ENCODE measurements around the gene GOLGA8S. TPM values are rescaled to one million over a fixed set of nuclear protein-coding genes. Genes with fewer than 3 reads are reported as not detected.
"Not testable (repeated sequence)": the region's sequence is repeated elsewhere in the genome, so short reads cannot be mapped to it uniquely, and the experiment has no call there.

Gene GOLGA8S, protein sequence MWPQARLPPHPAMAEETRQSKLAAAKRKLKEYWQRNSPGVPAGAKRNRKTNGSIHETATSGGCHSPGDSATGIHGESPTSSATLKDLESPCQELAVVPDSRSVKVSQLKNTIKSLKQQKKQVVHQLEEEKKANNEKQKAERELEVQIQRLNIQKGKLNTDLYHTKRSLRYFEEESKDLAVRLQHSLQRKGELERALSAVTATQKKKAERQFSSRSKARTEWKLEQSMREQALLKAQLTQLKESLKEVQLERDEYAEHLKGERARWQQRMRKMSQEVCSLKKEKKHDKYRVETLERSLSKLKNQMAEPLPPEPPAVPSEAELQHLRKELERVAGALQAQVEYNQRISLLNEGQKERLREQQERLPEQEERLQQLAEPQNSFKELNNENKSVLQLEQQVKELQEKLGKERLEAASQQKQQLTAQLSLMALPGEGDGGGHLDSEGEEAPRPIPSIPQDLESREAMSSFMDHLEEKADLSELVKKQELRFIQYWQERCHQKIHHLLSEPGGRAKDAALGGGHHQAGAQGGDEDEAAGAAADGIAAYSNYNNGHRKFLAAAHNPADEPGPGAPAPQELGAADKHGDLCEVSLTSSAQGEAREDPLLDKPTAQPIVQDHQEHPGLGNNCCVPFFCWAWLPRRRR
- under 1 TPM in 1 of 3 donors, not detected in 2; 0.07 TPM for polyA plus RNA-seq

DNA sequence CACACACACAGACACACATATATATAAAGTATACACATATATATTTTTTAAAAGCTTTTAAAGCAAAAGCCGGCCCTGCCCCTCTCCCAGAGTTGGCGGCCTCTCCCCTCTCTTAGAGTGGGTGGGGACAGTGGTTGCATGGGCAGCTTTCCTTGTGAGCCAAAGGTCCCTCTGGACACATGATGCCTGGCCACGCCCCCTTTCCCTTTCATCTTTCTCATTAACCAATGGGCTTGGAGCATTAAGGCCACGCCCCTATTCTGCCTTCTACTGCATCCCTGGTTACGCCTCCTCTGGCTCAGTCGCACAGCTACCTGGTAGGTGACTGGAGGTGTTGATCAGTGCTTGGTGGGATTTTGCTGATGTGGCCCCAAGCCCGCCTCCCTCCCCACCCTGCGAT, at the start of gene GOLGA8S:
TSS of gene GOLGA8S (plus strand) at position 301 of the 400 bp plus-strand sequence. CDS start at position 363, 62 bp downstream.
- not testable (repeated sequence) for H3K27me3 Mint-ChIP-seq (ENCODE audit: low read depth in 3 of 3); DNase-seq; H3K4me3 Mint-ChIP-seq; H3K27ac Mint-ChIP-seq; H3K4me1 Mint-ChIP-seq; H3K36me3 Mint-ChIP-seq; H3K9me3 Mint-ChIP-seq

DNA sequence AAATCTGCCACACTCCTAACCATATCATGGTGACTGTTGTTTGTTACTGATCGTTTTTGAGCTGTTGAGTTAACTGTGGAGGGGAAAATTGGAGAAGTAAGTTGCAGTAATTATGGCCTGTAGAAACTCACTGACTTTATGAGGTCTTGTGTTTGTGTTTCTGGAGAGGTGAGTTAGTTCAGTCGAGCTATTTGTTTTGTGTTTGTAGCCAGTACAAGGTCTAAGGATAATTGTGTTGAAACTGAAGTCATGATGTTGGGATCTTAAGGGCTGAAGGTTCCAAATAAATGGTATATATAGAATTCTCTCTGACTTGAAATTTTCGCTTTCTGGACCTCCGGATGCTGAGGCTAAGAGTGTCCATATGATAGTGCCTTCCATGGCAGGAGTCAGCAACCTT, 49.7 kb upstream of the GOLGA8S start:
- Mint-ChIP-seq H3K4me1 (peaks cover 25 to 32% of the 10 kb centered on the region in 2 donors), H3K36me3 (peaks cover 5 to 11% (median 8%) of the 10 kb centered on the region in 3 donors), H3K27ac (peak overlapping the region in 5 of 6 donors; percentile 40 to 74 (median 55)), H3K4me3 (peak overlapping the region; percentile 80 to 97 (median 86))
- DNase-seq; H3K9me3 Mint-ChIP-seq; H3K27me3 Mint-ChIP-seq (ENCODE audit: low read depth in 3 of 3): not testable (repeated sequence)

DNA sequence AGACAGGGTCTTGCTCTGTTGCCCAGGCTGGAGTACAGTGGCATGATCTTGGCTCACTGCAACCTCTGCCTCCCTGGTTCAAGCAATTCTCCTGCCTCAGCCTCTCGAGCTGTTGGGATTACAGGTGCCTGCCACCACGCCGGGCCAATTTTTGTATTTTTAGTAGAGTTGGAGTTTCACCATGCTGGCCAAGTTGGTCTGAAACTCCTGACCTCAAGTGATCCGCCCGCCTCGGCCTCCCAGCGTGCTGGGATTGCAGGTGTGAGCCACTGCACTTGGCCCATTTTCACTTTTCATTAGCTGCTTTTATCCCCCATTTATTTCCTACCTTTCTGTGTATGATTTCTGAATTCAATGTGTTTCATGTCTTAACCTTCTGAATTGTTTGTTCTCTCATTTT, 48.6 kb upstream of the GOLGA8S start:
- Mint-ChIP-seq H3K4me3 (peak overlapping the region in 3 of 5 donors; percentile 26 to 52 (median 50)), H3K27ac (peak overlapping the region in 1 of 6 donors; percentile 13), H3K36me3 (peaks cover 5 to 20% (median 8%) of the 10 kb centered on the region in 3 donors), H3K4me1 (peaks cover 25 to 32% of the 10 kb centered on the region in 2 donors)
- not testable (repeated sequence) for H3K27me3 Mint-ChIP-seq (ENCODE audit: low read depth in 3 of 3); DNase-seq; H3K9me3 Mint-ChIP-seq

DNA sequence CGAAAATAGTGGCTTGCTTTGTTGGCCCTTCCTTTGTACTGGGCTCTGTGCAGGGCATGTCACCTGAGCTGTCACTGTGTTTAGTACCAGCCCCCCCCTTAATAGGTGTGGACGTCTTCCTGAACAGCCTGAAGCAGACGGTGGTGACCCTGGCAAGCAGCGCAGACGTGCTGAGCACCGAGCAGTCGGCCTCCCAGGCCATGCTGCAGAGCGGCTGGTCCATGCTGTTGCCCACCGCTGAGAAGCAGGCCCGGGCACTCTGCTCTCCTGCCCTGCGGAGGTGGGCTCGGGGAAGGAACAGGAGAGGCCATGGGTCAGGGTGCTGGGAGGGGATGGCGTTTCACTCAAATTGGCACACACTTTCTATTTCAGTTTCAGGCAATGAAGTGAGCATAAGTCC, 43.3 kb upstream of the GOLGA8S start:
- not testable (repeated sequence) for DNase-seq; H3K9me3 Mint-ChIP-seq; H3K4me3 Mint-ChIP-seq; H3K27ac Mint-ChIP-seq; H3K27me3 Mint-ChIP-seq (ENCODE audit: low read depth in 3 of 3)
- peaks cover 5 to 23% (median 8%) of the 10 kb centered on the region in 3 donors for H3K36me3 Mint-ChIP-seq
- H3K4me1 Mint-ChIP-seq, result peaks cover 7 to 13% of the 10 kb centered on the region in 2 donors

DNA sequence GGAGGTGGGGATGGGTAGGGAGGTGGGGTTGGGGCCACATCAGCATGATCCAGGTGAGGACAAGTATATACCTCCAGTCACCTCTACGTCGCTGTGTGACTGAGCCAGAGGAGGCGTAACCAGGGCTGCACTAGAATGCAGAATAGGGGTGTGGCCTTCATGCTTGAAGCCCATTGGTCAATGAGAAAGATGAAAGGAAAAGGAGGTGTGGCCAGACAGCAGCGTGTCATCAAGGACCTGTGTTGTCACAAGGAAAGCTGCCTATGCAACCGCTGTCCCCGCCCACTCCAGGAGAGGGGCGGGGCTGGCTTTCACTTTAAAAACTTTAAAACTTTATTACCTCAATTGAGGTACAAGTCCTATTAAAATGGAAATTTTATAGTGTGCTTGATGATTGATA, 20.5 kb upstream of the GOLGA8S start, which contains the start of gene GOLGA6L26:
TSS of gene GOLGA6L26 (minus strand) at position 101 of the 400 bp plus-strand sequence. CDS start at position 40, 61 bp downstream.
- DNase-seq; H3K4me3 Mint-ChIP-seq; H3K4me1 Mint-ChIP-seq; H3K36me3 Mint-ChIP-seq; H3K27me3 Mint-ChIP-seq (ENCODE audit: low read depth in 3 of 3); H3K9me3 Mint-ChIP-seq; H3K27ac Mint-ChIP-seq: not testable (repeated sequence)

DNA sequence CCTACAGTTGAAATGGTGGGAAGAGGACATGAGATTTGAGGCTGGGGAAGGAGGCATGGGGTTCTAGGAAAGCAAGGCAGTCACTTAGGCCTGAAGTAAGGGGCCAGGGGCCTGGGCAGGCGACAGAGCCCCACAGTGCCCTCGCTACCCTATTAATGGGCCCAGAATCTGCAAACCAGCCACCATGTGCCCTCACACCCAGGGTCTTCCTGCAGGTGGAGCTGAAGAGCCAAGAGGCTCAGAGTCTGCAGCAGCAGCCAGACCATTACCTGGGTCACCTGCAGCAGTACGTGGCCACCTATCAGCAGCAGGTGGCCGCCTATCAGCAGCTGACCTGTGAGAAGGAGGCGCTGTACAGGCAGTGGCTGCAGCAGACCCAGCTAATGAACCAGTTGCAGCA, 8.1 kb downstream of the GOLGA8S start:
- not testable (repeated sequence) for DNase-seq; H3K4me3 Mint-ChIP-seq; H3K27ac Mint-ChIP-seq; H3K9me3 Mint-ChIP-seq; H3K4me1 Mint-ChIP-seq; H3K36me3 Mint-ChIP-seq; H3K27me3 Mint-ChIP-seq (ENCODE audit: low read depth in 3 of 3)

DNA sequence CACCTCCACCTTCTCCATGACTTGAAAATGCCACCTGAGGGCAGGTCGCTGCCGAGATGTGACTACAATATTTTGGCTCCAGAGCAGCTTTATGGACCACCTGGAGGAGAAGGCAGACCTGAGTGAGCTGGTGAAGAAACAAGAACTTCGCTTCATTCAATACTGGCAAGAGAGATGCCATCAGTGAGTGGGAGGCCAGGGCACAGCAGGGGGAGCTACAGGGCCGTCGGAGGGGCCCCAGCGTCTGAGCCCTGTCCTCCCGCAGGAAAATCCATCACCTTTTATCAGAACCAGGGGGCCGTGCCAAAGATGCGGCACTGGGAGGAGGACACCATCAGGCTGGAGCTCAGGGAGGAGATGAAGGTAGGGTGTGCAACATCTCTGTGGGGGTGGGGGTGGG, 9.7 kb downstream of the GOLGA8S start:
- H3K27ac Mint-ChIP-seq; H3K27me3 Mint-ChIP-seq (ENCODE audit: low read depth in 3 of 3); H3K4me1 Mint-ChIP-seq; H3K9me3 Mint-ChIP-seq; DNase-seq; H3K4me3 Mint-ChIP-seq; H3K36me3 Mint-ChIP-seq: not testable (repeated sequence)

DNA sequence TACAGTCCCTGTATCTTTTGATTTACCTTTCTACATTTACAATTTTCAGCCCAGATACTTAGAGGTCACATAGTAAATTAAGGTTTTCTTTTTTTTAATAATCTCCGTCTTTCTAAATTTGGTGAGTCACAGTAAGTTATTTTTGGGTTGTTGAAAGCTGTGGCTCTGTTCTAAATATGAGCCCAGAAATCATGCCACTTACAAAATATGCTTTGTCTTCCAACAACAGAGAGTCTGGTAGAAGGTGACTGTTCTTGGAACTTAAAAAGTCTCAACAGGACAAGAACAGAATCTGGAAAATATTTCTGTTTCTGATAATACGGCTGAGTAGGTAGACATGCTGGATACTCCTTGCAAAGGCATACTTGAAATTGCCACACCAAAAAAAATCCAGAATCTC, 16.0 kb downstream of the GOLGA8S start:
- no peak overlapping the region for H3K27ac Mint-ChIP-seq
- H3K9me3 Mint-ChIP-seq, result no peaks in the 10 kb centered on the region
- H3K36me3 Mint-ChIP-seq, result no peaks in the 10 kb centered on the region
- H3K4me1 Mint-ChIP-seq, result no peaks in the 10 kb centered on the region
- H3K27me3 Mint-ChIP-seq (ENCODE audit: low read depth in 3 of 3), result peaks cover 0 to 3% (median 2%) of the 10 kb centered on the region in 3 donors
- no peak overlapping the region for H3K4me3 Mint-ChIP-seq
- no peak for DNase-seq

DNA sequence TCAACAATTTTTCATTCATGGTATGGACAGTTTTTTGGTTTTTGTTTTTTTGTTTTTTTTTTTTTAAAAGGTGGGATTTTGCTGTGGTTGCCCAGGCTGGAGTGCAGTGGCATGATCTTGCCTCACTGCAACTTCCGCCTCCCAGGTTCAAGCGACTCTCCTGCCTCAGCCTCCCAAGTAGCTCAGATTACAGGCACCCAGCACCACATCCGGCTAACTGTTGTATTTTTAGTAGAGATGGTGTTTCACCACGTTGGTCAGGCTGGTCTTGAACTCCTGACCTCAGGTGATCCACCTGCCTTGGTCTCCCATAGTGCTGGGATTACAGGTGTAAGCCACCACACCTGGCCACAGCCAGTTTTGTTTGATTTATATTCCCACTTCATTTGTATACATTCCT, 16.6 kb downstream of the GOLGA8S start:
- H3K9me3 Mint-ChIP-seq; H3K4me1 Mint-ChIP-seq; DNase-seq; H3K27me3 Mint-ChIP-seq (ENCODE audit: low read depth in 3 of 3); H3K4me3 Mint-ChIP-seq; H3K27ac Mint-ChIP-seq; H3K36me3 Mint-ChIP-seq: not testable (repeated sequence)

DNA sequence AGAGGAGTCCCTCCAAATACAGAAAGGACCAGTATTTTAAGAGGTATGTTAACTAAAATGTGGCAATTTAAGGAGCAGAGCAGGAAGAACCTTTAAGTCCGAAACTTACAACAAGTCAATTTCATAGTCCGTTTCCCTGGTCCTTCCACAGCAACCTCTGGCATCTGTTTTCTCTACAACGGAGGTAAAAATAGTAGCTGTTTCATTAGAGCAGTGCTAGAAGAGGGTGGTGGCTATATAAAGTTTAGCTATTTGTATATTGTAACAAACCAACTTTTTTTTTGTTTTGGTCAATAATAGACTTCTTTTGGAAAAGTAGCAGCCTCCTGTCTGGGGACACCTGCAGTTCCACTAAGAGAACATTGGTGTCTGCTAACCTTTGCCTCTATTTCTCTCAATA, 17.3 kb downstream of the GOLGA8S start:
- H3K36me3 Mint-ChIP-seq; H3K27me3 Mint-ChIP-seq (ENCODE audit: low read depth in 3 of 3); DNase-seq; H3K27ac Mint-ChIP-seq; H3K4me1 Mint-ChIP-seq; H3K4me3 Mint-ChIP-seq; H3K9me3 Mint-ChIP-seq: not testable (repeated sequence)

DNA sequence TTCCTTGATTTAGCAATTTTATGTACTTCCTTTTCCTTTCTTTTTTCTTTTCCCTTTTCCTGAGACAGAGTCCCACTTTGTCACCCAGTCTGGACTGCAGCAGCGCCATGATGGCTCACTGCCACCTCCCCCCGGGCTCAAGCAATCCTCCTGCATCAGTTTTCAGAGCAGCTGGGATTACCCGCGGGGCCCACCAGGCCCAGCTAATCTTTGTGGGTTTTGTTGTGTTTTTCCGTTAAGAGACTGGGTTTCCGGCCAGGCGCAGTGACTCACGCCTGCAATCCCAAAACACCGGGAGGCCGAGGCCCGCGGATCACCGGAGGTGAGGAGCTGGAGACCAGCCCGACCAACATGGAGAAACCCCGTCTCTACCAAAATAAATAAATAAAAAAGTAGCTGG, 17.7 kb downstream of the GOLGA8S start:
- H3K36me3 Mint-ChIP-seq, result no peaks in the 10 kb centered on the region
- no peaks in the 10 kb centered on the region for H3K4me1 Mint-ChIP-seq

DNA sequence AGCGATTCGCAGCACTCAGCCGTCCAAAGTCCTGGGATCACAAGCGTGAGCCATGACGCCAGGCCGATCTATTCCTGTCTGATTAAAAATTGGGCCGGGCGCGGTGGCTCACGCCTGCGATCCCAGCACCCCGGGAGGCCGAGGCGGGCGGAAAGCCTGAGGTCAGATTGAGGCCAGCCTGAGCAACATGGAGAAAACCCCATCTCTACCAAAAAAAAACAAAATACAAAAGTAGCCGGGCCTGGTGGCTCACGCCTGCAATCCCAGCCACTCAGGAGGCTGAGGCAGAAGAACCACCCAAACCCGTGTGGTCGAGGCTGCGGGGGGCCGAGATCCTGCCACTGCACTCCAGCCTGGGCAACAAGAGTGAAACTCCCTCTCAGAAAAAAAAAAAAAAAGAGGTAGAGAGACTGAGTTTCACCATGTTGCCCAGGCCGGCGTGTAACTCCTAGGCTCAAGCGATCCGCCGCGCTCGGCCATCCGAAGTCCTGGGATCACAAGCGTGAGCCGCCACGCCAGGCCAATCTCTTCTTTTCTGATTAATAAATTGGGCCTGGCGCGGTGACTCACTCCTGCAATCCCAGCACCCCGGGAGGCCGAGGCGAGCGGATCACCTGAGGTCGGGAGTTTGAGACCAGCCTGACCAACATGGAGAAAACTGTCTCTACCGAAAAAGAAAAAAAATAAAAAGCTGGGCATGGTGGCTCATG, 18.5 kb downstream of the GOLGA8S start:
- H3K4me1 Mint-ChIP-seq; H3K9me3 Mint-ChIP-seq; DNase-seq; H3K27ac Mint-ChIP-seq; H3K27me3 Mint-ChIP-seq (ENCODE audit: low read depth in 3 of 3); H3K4me3 Mint-ChIP-seq; H3K36me3 Mint-ChIP-seq: not testable (repeated sequence)

More for the DNA sequence above, 17.7 kb downstream of the GOLGA8S start:
- Mint-ChIP-seq H3K9me3 (no peaks in the 10 kb centered on the region), H3K27ac (no peak overlapping the region), H3K27me3 (ENCODE audit: low read depth in 3 of 3) (peaks cover 0 to 3% (median 2%) of the 10 kb centered on the region in 3 donors), H3K4me3 (no peak overlapping the region)
- no peak for DNase-seq

DNA sequence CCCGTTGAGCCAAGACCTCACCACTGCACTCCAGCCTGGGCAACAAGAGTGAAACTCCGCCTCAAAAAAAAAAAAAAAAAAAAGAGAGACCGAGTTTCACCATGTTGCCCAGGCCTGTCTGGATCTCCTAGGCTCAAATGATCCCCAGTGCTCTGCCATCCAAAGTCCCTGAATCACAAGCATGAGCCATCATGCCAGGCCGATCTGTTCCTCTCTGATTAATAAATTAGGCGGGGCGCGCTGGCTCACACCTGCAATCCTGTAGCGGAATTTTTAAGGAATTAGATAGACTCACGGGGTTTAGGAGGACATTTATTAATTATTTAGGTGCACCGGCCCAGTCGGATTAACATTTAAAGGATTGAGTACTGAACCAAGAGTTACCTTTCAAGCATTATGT, 19.7 kb downstream of the GOLGA8S start:
- not testable (repeated sequence) for H3K27me3 Mint-ChIP-seq (ENCODE audit: low read depth in 3 of 3); H3K4me1 Mint-ChIP-seq; H3K36me3 Mint-ChIP-seq; DNase-seq; H3K9me3 Mint-ChIP-seq; H3K4me3 Mint-ChIP-seq; H3K27ac Mint-ChIP-seq

DNA sequence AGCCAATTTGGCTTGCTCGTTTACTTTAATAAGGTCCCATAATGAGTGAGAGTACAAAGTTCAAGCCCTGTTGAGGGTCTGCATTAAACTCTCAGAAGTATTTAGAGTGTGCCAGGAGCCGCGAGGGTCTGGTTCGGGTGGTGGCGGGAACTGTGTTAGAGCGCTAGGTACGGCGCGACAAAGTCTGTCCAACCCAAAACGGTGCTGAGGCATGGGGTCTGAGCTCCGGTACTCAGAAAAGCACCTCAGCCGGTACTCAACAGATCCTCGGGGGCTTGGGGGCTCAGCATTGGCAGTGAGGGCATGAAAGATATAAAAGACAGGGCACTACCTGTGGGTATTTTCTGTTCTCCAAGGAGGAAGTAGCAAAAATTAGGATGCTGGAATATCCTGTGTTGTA, 24.4 kb downstream of the GOLGA8S start:
- not testable (repeated sequence) for H3K4me1 Mint-ChIP-seq; H3K4me3 Mint-ChIP-seq; DNase-seq; H3K9me3 Mint-ChIP-seq; H3K27ac Mint-ChIP-seq; H3K27me3 Mint-ChIP-seq (ENCODE audit: low read depth in 3 of 3); H3K36me3 Mint-ChIP-seq
